Suppressor macrophage (primary cell): ENCODE data around the gene CWF19L1.

Experiments
- DNase-seq, 4 experiments: peaks; one replicate each; pipeline ENCODE4 v3.0.0-alpha.2; 2020 to 2022

The CWF19L1 gene

DNA sequence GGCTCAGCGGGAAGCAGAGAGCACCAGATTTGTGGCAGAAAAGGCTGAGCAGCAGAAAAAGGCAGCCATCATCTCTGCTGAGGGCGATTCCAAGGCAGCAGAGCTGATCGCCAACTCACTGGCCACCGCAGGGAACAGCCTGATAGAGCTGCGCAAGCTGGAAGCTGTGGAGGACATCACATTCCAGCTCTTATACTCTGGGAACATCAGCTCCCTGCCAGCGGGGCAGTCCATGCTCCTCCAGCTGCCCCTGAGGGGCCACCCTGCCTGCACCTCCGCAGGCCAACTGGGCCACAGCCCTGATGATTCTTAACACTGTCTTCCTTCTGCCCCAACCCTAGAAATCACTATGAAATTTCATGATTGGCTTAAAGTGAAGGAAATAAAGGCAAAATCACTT, 18.6 kb downstream of the CWF19L1 start:
- no peak for DNase-seq

DNA sequence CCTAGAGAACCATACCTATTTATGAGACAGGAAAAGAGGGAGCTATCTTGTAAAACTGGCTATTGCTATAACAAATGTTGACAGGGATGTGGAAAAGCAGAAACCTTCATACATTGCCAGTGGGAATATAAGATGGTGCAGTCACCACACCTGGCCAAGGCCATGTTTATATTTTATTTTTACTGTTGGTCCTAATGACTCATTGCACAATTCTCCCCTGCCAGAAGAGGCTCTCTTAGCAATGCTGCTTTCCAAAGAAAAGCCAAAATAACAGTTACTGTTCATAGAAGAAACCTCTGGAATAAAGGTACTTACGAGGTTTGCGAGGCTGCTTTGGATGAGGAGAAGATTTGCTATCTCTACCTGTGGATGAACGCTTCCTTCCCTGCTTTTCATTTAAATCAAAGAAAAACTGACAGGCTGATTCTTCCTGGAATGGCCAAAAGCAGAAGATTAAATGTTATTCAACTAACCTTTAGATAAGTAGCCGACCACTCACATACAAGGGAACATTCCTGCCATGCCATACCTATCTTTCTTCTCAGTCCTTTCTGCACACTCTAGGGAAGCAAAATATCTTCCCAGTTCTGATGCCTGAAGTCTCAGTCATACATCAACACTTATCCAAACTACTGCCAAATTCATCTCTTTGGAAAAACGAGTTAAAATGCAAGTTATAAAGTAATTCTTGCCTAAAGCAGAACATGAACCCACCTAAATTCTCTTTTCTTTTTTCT, 21.8 kb downstream of the CWF19L1 start:
- DNase-seq: no peak

DNA sequence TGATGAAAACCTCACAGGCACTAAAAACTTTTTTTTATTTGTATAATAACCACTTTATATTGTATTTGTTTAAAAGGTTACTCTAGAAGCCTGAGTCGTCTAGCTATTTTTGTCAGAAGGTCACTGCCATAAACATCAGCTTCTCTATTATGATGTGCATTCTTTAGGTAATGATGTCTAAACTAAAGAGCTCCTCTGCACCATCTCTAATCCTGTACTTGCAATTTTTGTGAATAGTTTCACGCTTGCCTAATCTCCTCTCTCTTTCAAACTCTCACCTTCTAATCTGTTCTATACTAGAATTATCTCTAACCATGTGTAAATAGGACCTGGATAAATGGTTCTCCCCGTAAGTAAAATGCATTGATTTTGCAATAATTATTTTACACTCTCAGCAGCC, 27.6 kb downstream of the CWF19L1 start:
- no peak for DNase-seq

DNA sequence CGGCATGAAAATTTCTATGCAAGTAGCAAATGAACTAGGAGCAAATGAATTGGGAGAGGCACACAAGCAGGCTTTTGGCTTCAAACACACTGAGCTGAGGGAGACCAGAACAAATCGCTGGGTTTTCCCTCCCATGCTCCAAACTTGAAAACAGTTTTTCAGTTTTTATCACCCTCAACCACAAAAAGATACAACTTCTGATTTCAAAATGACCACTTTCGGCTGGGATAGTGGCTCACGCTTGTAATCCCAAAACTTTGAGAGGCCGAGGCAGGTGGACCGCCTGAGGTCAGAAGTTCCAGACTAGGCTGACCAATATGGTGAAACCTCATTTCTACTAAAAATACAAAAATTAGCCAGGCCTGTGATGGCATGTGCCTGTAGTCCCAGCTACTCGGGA, 29.0 kb downstream of the CWF19L1 start:
- DNase-seq: no peak

DNA sequence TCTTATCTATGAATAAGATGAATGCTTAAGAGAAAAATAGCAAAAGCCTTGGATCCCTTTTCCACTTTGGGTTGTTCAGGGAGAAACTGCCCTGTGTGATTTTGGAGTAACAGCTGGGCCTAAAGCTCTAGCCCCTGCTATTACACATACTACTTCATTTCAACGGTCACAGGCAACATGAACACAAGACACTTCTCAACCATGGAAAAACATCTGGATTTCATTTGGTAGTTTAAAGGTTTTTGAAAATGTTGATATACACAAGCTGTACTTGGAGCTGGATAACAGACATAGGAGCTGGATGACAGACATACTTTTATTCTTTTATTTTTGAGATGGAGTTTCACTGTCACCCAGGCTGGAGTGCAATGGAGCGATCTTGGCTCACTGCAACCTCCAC, 35.3 kb downstream of the CWF19L1 start:
- no peak for DNase-seq

DNA sequence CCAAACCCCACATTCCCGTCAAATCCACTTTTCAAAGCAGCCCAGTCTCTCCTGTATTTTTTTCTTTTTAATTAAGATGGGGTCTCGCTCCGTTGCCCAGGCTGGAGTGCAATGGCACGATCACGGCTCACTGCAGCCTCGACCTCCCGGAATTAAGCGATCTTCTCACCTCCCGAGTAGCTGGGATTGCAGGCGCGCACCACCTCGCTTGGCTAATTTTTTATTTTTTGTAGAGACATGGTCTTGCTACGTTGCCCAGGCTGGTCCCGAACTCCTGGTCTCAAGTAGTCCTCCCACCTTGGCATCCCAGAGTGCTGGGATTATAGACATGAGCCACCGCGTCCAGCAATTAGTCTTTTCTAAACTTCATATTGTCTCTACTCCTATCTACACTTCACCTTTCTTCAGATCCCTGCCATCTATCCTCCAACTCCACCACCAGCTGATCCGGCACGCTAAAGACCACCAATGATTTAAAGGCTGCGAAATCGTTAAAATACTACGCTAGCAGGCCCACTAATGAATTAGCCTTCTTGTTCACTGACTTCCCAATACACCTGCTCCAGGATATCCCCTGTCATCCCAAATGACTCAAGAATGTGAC, 37.5 kb downstream of the CWF19L1 start:
- peak in 2 of 4 experiments; percentile 3 to 6 for DNase-seq

DNA sequence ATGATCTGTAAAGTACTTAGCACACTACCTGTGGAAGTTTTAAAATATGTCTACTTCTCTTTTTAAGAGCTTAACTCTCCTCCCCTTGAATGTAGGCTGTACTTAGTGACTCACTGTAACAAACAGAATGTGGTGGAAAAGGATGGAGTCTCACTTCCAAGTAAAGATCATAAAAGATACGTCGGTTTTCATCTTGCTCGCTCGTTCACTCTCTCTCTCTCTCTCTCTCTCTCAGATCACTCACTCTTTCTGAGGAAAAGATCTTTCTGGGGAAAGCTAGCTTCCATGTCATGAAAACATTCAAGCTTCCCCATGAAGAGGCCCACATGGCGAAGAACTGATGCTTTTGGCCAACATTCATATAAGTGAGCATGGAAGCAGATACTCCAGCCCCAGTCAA, 43.6 kb downstream of the CWF19L1 start:
- no peak for DNase-seq

DNA sequence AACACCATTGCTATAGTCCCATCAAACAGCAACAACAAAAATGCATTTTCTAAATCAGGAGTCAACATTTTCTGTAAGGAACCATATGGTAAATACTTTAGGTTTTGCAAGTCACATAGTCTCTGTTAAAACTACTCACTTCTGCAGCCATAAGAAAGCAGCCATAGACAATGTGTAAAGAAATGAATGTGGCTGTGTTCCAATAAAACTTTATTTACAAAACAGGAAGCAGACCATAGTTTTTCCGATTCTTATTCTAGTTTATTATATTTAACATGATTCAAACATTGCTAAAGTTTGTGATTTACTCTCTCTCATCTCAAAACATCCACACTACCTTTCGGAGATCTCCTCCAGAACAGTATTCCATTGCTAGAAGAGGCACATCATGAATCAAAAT, 44.9 kb downstream of the CWF19L1 start:
- DNase-seq: no peak

DNA sequence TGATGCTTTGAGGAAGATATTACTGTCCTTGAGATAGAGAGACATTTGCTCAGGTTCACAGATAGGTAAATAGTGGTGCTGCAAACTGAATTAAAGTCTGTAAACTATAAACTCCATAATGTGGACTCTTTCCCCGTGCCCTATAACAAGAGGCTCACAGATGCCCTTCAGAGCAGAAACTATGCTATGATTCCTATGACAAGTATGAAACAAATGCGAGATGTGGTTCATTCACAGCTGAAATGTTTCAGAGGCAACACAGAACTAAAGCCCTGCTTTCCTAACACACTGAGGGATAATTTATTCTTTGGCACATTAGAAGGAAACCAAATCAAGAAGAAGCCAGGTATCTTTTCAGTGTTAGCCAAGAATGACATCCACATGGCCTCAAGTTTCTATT, 51.4 kb downstream of the CWF19L1 start:
- DNase-seq: no peak

DNA sequence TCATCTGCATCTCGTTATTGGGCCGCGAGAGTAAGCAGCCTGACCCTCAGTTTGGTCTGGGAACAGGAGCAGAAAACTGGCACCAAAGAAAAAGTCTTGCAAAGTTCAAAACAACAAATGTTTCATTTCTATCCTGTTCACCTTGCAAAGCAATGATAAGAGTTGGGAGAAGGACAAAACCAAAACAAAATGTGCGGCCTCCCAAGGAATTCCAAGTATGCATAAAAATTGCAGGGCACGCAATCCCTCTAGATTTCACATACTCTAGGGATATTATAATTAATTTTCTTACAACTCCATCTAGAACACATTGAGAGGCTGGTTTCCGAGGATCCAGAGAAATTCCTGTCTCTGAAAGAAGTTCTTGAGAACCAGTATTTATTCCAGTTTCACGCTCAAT, 58.1 kb downstream of the CWF19L1 start:
- DNase-seq: no peak

DNA sequence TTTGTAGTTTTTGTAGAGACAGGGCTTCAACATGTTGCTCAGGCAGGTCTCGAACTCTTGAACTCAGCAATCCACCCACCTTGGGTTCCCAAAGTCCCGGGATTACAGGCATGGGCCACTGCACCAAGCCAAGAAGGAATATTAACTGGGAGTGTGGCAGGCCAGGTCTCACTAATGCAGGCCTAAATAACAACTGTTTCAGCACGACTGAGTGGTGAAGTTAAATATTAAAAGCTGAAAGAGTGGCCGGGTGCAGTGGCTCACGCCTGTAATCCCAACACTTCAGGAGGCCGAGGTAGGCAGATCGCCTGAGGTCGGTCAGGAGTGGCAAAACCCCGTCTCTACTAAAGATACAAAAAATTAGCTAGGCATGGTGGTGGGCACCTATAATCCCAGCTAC, 59.2 kb downstream of the CWF19L1 start:
- DNase-seq: no peak

DNA sequence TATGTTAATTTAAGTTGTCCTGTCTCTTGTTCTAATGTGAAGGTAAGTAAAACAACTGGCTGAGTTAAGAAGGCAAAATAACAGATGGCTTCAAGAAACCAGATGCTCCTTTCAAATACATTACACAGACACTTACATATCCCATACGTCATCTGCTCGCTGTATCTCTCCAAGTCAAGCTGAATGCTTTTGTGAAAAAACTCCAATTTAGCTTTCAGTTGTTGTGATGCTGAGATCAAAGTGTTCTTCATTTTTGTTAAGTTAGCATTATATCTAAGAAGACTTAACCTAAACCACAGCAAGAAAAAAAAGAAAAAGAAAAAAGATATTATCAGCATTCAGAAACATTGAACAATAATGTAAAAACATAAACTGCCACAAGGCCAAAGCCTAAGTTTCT, 63.1 kb downstream of the CWF19L1 start:
- no peak for DNase-seq

DNA sequence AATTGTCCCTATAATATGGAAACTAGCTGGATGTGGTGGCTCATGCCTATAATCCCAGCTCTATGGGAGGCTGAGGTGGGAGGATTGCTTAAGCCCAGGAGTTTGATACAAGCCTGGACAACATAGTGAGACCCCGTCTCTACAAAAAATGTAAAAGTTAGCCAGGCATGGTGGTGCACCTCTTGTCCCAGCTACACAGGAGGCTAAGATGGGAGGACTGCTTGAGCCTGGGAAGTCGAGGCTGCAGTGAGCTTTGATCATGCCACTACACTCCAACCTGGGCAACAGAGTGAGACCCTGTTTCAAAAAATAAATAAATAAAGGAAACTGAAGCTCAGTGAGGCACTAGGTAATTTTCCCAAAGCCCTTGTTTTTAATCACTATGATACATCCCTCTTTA, 65.9 kb downstream of the CWF19L1 start:
- DNase-seq: no peak

DNA sequence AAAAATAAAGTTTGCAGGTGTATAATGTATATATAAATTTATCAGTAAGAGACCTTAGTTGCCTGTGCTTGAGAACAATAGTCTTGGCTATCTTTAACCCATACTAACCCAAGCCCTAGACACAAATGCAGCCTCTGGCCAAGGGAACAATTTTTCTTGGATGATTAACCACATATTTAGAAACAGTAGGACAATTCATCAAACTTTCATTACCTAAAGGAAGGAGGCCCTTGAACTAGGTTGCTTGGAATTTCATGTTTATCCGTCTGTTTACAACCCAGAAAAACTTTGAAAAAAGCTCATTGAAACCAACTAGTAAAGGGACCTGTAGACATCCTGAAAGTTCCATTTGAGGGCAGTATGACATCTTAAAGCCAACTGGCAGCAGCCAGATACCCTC, 72.7 kb downstream of the CWF19L1 start:
- no peak for DNase-seq

DNA sequence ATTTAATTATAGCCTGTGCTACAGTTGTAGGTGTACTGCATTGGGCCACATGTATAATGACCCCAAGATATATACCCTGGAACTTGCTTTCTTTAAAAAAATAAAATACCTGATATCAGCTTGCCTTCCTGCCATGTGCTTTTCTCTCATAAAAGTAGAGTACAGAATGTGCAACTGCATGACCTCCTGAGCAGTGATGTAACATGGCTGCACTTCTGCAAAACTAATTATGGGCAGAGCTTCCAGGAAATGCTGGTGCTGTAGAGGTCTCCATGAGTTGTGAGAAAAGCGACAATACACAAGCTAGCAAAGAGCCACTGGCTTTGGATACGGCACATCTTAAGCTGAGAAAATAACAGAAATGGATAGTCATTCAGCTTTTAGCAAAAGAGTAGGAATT, 75.1 kb downstream of the CWF19L1 start:
- peak; percentile 66 to 79 (median 72) for DNase-seq

DNA sequence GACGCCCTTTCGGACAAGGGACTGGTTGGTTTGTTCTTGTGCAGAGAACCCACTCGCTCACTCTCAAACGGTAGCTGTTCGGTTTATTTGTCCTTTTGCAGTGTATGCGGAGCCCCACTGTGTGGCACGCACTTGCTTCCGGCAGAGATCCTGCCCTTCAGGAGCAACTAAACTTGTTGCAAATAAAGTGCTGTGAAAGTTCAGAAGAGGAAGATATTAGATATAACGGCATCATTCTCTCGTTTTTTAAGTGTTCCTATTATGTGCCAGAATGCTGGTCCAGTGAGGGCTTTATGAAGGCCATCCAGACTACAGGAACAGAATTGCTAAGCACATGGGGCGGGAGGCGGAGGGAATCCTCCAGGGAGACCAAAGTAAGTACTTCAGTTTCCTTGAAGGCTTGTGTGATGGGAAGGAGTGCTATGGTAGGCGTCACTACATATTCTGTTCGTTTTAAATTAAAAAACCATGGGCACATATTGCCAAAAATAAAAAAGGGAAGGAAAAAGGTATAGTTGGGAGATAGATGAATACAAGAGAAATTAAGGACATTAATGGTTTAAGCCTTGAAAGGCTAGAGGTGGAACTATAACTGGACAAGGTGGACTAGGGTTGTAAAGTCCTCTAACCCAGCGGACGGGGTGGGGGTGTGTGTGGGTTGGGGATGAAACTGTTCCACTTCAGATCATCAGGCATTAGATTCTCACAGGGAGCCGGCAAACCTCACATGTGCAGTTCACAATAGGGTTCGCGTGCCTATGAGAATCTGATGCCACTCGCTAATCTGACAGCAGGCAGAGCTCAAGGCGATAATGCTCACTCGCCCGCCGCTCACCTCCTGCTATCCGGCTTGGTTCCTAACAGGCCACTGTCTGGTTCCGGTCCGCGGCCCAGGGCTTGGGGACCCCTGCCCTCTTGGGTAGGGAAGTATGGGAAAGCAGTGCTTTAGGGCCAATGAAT, 80.9 kb downstream of the CWF19L1 start:
- DNase-seq: peak; percentile 30 to 51 (median 42)

DNA sequence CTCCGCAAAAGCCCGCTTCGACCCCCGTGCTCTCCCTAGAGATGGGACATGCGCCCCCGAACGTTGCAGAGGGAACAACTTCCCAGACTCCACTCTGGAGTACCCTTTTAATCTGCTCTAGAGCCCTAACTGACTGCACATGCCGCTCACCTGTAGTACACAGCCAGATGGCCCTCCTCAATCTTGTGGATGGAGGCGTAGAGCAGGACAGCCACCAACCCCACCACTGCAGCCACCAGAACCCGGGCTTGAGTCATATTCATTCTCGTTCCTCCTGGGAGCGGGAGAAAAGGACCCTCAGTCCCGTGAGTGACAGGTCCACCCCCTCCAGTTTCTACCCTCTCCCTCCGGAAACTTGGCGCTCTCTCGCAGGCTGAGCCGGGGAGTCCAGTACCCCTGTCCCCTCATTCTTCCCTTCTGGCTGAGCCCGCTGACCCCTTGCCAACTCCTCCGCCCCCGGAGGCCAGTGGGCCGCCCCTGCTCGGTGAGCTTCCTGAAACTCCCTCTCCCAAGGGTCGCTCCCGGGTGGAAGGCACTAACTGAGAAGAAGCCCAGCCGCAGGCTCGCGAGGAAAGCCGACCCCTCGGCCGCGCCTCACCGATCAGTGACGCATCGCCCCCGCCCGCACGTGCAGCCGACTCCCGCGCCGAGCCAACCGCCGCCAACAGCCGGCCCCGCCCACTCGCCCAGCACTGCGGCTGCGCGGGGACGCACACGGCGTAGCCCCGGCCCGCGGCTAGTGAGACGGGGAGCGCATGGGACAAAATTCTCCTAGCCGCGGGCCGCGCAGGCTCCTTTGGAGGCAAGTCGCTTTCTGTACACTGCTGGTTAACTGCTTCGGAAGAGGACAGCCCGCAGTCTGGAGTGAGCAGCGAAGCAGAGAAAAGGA, 81.8 kb downstream of the CWF19L1 start, which contains the start of gene ERLIN1:
Gene ERLIN1 (minus strand): TSS at position 666 of the 889 bp plus-strand sequence. CDS start 403 bp downstream, at position 263.
- peak; percentile 95 to 98 (median 97) for DNase-seq

DNA sequence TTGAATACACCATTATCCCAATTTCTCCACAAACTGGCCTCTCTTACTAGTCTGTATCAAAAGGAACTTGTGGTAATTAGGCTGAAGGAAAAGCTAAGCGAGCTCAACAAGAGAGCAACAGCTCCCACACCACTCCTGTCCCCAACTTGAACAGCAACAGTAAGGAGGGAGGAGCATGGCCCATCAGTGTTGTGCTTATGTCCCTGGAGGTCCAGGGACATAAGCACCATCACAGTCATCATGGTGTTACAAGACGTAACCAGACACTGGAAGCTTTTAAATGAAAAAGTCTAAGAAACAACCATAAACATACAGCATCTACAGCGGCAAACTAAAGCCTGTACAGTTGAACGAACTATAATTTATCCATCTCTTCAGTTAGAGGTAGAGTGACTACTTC, 82.6 kb downstream of the CWF19L1 start:
- peak; percentile 1 to 21 (median 20) for DNase-seq

DNA sequence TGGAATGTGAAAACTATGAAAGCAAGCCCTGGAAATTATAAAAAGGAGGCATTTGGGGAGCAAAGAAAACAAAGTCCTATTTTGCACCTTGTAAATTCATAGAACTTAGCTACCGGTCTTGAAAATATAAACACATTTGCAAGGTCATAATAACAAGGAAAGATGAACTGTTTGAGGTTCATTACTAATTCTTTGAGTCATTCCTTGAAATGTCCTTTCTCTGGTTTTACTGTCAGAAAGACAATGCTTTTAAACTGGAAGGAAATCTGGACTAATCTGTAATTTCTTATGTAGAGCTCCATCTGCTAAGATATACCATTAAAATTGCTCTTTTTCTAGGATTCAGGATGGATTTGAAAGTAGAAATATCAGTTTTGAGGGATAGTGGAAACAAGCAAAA, 83.0 kb downstream of the CWF19L1 start:
- DNase-seq: no peak

DNA sequence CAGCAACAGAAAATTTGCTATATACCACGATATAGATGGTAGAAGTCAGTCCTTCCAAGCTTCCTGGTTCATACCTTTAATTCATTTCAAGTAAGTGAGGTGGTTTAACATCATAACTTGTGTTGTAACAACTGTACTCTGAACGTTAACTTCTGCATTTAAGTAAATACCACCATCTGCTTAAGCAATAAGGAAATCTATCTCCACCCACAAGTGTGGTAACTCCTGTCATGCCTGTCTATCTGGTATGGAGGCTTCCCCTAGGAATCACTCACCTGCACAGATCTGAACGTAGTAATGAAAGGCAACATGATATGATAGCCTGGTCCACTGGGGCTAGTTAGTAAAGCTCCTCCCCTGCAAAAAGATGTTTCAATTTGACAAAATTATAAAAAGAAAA, 84.0 kb downstream of the CWF19L1 start:
- DNase-seq: peak; percentile 46 to 87 (median 69)

DNA sequence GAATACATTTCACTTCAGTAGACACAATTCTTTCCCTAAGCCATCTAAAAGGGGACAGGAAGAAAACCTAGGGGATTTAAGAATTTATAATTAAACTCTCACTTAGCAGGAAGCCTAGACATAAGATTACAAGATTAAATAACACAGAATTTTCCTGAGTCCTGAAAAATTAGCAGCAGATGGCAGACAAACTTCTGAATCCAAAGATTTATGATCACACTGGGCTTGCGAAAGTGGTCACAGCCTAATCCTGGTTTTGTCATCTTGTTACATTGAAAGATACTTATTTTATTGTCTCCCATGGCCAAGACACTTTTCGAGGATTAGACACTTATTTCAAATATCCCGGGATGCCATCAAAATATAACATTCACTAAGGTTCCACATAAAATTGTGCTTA, 84.5 kb downstream of the CWF19L1 start:
- no peak for DNase-seq
